DMS53 treated with DMSO at 0.1 percent for 48 hours (cell line): ENCODE results near the gene LRRC61.
"Not testable (repeated sequence)": the region's sequence is repeated elsewhere in the genome, so short reads cannot be mapped to it uniquely, and the experiment has no call there.

Experiments used
- DNase-seq: peaks from one replicate; lab custom pipeline; 2025; ENCODE audit not compliant: unreplicated experiment; lab: John Stamatoyannopoulos, UW

The LRRC61 gene, protein sequence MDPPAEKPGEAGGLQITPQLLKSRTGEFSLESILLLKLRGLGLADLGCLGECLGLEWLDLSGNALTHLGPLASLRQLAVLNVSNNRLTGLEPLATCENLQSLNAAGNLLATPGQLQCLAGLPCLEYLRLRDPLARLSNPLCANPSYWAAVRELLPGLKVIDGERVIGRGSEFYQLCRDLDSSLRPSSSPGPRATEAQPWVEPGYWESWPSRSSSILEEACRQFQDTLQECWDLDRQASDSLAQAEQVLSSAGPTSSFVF

GRCh38 chr7:150322833-150323681 is at the start of gene LRRC61, which contains the start of gene ACTR3C:
TSS of gene LRRC61 (plus strand) at chr7:150323355. CDS start at chr7:150336862, 13,507 bp downstream.
TSS of gene ACTR3C (minus strand) at chr7:150323545. CDS start at chr7:150295296, 28,249 bp downstream.
- peak; percentile 70 for DNase-seq

- peak; percentile 14 for DNase-seq
Observed at GRCh38 chr7:150276132-150276695, 46.9 kb upstream of the LRRC61 start.

- DNase-seq: not testable (repeated sequence)
Observed at GRCh38 chr7:150278383-150278782, 44.8 kb upstream of the LRRC61 start.

GRCh38 chr7:150281681-150282403 is 41.3 kb upstream of the LRRC61 start:
- not testable (repeated sequence) for DNase-seq

GRCh38 chr7:150283111-150283510 is 40.0 kb upstream of the LRRC61 start:
- not testable (repeated sequence) for DNase-seq

- not testable (repeated sequence) for DNase-seq
Observed at GRCh38 chr7:150283608-150284007, 39.5 kb upstream of the LRRC61 start.

GRCh38 chr7:150285849-150286754 is 37.1 kb upstream of the LRRC61 start:
- DNase-seq: not testable (repeated sequence)

- not testable (repeated sequence) for DNase-seq
Observed at GRCh38 chr7:150287815-150288214, 35.3 kb upstream of the LRRC61 start.

- DNase-seq: not testable (repeated sequence)
Observed at GRCh38 chr7:150288816-150289215, 34.3 kb upstream of the LRRC61 start.

- DNase-seq: not testable (repeated sequence)
Observed at GRCh38 chr7:150290317-150290716, 32.8 kb upstream of the LRRC61 start.

DNA sequence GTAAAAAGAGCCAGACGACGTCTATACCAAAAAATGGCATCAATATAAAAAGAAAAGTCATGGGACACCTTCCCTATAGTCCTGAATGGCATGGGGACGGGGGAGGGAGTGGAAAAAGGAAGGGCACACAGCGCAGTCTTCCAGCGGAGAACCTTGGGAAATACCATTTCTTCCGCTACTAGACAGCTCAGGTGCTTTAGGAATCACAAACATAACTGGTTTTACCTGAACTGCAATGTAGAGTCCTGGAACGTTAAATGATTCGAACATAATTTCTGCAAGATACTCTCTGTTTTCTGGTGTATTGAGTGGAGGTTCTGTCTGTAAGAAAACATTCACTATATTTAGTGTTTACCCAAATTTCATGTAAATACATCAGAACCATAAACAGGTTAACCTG is 28.1 kb upstream of the LRRC61 start:
- not testable (repeated sequence) for DNase-seq

GRCh38 chr7:150295614-150296013 is 27.5 kb upstream of the LRRC61 start:
- not testable (repeated sequence) for DNase-seq

- not testable (repeated sequence) for DNase-seq
Observed at GRCh38 chr7:150296802-150297201, 26.4 kb upstream of the LRRC61 start.

DNA sequence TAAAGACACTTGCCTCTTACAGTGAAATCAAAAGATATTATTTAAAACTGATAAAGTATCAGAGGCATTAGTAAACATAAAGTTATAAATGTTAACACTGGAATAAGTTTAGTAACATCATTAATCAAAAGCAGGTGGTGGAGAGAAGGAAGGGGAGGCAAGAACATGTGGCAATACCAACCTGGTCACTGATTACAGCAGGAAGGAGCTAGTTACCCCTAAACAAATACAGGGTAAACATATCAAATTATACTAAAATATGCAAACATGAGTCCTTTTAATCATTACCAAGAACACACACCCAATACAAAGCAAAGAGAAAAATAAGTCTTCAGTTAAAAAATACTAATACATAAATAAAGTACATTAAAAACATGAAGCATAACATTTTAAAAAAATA is 25.2 kb upstream of the LRRC61 start:
- DNase-seq: not testable (repeated sequence)

DNA sequence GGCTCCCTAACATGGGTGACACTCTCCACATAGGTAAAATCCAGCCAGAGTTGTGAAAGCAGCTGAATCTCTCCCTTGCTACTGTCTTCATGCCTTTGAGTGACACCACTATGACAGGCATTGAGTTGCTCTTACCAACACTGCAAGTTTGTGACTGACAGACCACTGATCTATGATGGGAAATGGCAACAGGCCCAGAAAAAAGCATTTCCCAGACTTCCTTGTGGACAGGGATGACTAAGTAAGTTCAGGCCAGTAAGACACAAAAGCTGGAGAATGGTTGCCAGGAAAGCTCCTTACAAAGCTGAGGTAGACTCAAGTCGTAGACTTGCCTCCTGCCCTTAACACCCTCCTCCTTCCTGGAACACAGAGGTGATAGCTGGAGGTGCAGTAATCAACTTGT is 20.2 kb upstream of the LRRC61 start:
- DNase-seq: not testable (repeated sequence)

GRCh38 chr7:150304499-150305258 is 18.5 kb upstream of the LRRC61 start:
- not testable (repeated sequence) for DNase-seq

DNA sequence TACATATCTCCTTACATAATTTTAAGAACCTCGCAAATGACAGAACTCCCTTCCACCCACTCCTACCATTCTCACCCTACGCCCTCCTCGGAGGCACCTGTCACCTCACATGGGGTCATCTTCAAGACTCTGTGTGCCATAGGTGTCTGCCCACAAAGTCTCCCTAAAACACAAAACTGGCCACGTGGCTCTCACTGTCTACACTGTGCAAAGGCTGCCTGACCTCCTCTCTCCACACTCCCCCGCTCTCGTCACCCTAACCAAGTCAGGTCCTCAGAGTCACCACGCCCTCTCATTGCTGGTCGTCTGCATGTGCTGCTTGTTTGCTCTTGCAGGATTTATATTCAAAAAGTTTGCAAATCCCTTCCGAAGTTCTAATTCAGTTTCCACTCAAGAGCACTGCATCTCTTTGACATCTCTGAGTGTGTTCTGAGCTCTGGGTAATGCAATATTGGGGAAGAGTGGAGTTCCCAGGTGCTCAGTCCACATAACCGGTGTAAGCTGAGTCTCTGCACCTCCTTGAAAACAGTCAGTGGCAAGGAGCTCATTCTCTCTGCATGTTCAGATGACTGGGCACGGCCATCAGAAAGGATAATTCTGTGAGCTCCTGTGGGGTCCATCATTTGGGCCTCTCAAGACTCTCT is 17.8 kb upstream of the LRRC61 start:
- DNase-seq: not testable (repeated sequence)

GRCh38 chr7:150305903-150306284 is 17.3 kb upstream of the LRRC61 start:
- DNase-seq: not testable (repeated sequence)

DNA sequence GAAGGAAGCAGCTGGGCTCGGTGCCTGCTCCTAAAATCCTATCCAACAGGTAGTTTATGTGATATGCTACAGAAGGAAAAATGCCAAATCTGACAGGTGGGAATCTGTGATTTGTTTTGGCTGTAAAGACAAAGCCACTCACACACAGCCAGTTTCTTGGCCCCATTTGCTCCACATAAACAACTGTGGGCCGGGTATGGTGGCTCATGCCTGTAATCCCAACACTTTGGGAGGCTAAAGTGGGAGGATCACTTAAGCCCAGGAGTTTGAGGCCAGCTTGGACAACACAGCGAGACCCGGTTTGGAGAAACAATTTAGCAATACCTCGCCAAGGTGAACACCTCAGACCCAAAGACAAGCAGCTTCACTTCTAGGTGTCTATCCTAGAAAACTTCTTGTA is 16.8 kb upstream of the LRRC61 start:
- not testable (repeated sequence) for DNase-seq
